ENCODE measurements around the gene CFTR. TPM values are rescaled to one million over a fixed set of nuclear protein-coding genes. Genes with fewer than 3 reads are reported as not detected.

The CFTR gene
- total and polyA plus RNA-seq, 9 of the 15 experiments (the other 6 are each of a cell fraction or from before 2014, with no cell fraction given): 0.20 TPM; not detected in 8

GRCh38 chr7:117478836-117479224 is 995 bp upstream of the CFTR start (continued):
- TF ChIP-seq ZNF740 (CRISPR knock-in tag; IDR thresholded peaks at IDR 0.05) (no peak), ZNF740 (tag; IDR thresholded peaks at IDR 0.05) (no peak), ZNF197 (CRISPR knock-in tag; IDR thresholded peaks at IDR 0.05; ENCODE audit: low read depth) (no peak), NFE2 (IDR thresholded peaks at IDR 0.05; ENCODE audit: low read depth) (no peak), MNT (conservative IDR thresholded peaks at IDR 0.05) (no peak), HINFP (tag; conservative IDR thresholded peaks at IDR 0.05; ENCODE audit: low read depth) (no peak), ARID3B (CRISPR knock-in tag; IDR thresholded peaks at IDR 0.05; ENCODE audit: borderline replicate concordance) (no peak), FOXA3 (CRISPR knock-in tag; conservative IDR thresholded peaks at IDR 0.05 in 1 of 2, IDR thresholded peaks at IDR 0.05 in 1 of 2) (no peak), SMARCC2 (IDR thresholded peaks at IDR 0.05; ENCODE audit: low read depth) (no peak), PBX2 (CRISPR knock-in tag; IDR thresholded peaks at IDR 0.05; ENCODE audit: low read depth) (no peak), PBX2 (tag; conservative IDR thresholded peaks at IDR 0.05; ENCODE audit: low read depth) (no peak), KLF16 (IDR thresholded peaks at IDR 0.05) (no peak)
